Glutamatergic neuron (in vitro differentiated cells): ENCODE data around the gene BPGM. TPM values are rescaled to one million over a fixed set of nuclear protein-coding genes. Genes with fewer than 3 reads are reported as not detected.

Source experiments
- DNase-seq: peaks from one replicate; pipeline ENCODE4 v3.0.0; 2022
- H3K27ac Mint-ChIP-seq: one replicate; pipeline ENCODE4 v1.8.0; 2020; ENCODE audit warnings: mild to moderate bottlenecking, mixed read lengths, inconsistent platforms; ENCODE audit not compliant: unreplicated experiment
- H3K27me3 Mint-ChIP-seq: one replicate; pipeline ENCODE4 v1.8.0; 2020; ENCODE audit warnings: mild to moderate bottlenecking, moderate library complexity, mixed read lengths, inconsistent platforms; ENCODE audit not compliant: unreplicated experiment
- H3K36me3 Mint-ChIP-seq: one replicate; pipeline ENCODE4 v1.8.0; 2020; ENCODE audit warnings: mild to moderate bottlenecking, mixed read lengths, inconsistent platforms; ENCODE audit not compliant: unreplicated experiment
- H3K4me1 Mint-ChIP-seq: one replicate; pipeline ENCODE4 v1.8.0; 2020; ENCODE audit warnings: mild to moderate bottlenecking, low read depth, mixed read lengths, inconsistent platforms; ENCODE audit not compliant: unreplicated experiment
- H3K4me3 Mint-ChIP-seq: one replicate; pipeline ENCODE4 v1.8.0; 2020; ENCODE audit warnings: mild to moderate bottlenecking, mixed read lengths, inconsistent platforms; ENCODE audit not compliant: unreplicated experiment
- H3K9me3 Mint-ChIP-seq: one replicate; pipeline ENCODE4 v1.8.0; 2020; ENCODE audit warnings: mild to moderate bottlenecking, moderate library complexity, mixed read lengths, inconsistent platforms; ENCODE audit not compliant: unreplicated experiment
- total RNA-seq: library from RNA; stranded (reverse); fragmentation: NEBNext Ultra II Directional; extraction: Animal tissue kit (Norgen Biotek cat#: 25700); gene quantifications from one replicate; pipeline ENCODE4 v1.2.1, GENCODE V29; 2021; ENCODE audit not compliant: unreplicated experiment
- TF ChIP-seq, protein P1 (sequence below): fragments of 200-600 bp; sonication (generic); IDR thresholded peaks from one replicate; pipeline ENCODE4 v1.5.0; 2021; ENCODE audit not compliant: partially characterized antibody, unreplicated experiment

The BPGM gene
- total RNA-seq, 1 donor from 2014 or later, result 24.2 TPM

DNA sequence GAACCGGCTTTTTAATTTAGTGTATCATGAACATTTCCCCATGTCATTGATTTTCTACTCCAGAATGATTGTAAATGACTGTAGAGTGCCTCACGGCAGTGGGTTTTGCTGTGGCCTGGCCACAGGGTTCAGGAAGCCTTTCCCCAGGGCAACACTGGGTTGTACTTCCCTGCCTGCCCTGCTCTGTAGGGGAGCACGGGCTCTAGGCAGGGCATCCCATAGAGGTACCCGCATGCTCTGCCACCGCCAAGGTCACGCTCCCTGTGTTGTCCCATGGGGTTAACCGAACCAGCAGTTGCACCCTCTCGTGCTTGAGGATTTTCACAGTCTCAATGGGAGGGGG, 63.8 kb downstream of the BPGM start:
- TF ChIP-seq, protein P1, sequence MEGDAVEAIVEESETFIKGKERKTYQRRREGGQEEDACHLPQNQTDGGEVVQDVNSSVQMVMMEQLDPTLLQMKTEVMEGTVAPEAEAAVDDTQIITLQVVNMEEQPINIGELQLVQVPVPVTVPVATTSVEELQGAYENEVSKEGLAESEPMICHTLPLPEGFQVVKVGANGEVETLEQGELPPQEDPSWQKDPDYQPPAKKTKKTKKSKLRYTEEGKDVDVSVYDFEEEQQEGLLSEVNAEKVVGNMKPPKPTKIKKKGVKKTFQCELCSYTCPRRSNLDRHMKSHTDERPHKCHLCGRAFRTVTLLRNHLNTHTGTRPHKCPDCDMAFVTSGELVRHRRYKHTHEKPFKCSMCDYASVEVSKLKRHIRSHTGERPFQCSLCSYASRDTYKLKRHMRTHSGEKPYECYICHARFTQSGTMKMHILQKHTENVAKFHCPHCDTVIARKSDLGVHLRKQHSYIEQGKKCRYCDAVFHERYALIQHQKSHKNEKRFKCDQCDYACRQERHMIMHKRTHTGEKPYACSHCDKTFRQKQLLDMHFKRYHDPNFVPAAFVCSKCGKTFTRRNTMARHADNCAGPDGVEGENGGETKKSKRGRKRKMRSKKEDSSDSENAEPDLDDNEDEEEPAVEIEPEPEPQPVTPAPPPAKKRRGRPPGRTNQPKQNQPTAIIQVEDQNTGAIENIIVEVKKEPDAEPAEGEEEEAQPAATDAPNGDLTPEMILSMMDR, result no peak
- peaks cover 2% of the 10 kb centered on the region for H3K27me3 Mint-ChIP-seq
- no peaks in the 10 kb centered on the region for H3K36me3 Mint-ChIP-seq
- H3K4me1 Mint-ChIP-seq, result no peaks in the 10 kb centered on the region
- no peak overlapping the region for H3K4me3 Mint-ChIP-seq
- no peak overlapping the region for H3K27ac Mint-ChIP-seq
- DNase-seq, result no peak
- H3K9me3 Mint-ChIP-seq, result no peaks in the 10 kb centered on the region

DNA sequence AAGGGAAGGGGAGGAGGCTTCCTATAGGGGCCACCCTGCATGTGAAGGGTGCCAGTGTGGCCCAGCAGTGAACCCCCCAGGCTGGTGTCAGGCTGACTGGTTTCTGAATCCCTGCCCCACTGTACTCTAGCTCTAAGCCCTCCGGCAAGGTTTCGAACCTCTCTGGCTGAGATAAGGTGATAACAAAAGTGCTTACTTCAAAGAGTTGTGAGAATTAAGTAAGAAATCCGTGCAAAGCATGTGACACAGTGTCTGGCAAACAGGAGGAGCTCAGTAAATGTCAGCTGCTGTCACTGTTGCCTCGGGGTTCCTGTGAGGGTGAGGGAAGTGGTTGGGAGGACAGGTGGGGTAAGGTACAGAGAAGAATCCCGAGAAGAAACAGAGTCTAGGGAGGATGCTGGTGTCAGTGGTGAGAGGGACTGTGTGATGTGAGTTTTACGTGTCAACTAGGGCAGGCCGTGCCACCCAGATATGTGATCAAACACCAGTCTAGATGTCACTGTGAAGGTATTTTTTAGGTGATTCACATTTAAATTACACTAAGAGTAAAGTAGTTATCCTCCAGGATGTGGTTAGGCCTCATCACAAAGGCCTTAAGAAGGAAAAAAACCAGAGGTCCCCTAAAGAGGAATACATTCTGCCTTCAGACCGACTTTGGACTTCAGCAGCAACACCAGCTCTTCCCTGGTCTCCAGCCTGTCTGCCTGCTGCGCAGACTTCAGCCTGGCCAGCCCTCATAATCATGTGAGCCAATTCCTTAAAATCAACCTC, 64.4 kb downstream of the BPGM start:
- Mint-ChIP-seq H3K36me3 (no peaks in the 10 kb centered on the region), H3K27ac (no peak overlapping the region), H3K27me3 (peaks cover 2% of the 10 kb centered on the region), H3K9me3 (no peaks in the 10 kb centered on the region), H3K4me1 (no peaks in the 10 kb centered on the region), H3K4me3 (no peak overlapping the region)
- TF ChIP-seq, protein P1, result no peak
- DNase-seq, result no peak

DNA sequence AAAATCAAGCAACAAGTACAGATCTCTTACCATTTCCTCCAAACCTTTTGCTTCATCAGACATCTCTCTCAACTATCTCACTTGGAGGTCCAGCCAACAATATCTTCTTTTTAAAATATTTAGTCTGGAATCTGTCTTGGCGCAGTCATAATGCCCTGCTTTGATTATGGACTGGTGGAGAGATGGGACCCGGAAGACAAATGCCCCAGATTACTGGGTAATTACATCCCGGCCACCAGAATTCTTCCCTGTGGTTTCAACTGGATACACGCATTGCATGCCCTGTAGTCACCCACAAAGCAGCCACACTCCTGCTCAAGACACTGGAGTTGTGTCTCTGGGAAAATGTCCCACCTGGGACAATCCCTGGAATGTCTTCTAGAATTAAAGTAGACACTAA, 65.5 kb downstream of the BPGM start:
- Mint-ChIP-seq H3K4me3 (no peak overlapping the region), H3K27me3 (peaks cover 2% of the 10 kb centered on the region), H3K4me1 (no peaks in the 10 kb centered on the region), H3K9me3 (no peaks in the 10 kb centered on the region), H3K36me3 (no peaks in the 10 kb centered on the region), H3K27ac (no peak overlapping the region)
- DNase-seq, result no peak
- TF ChIP-seq, protein P1, result no peak

DNA sequence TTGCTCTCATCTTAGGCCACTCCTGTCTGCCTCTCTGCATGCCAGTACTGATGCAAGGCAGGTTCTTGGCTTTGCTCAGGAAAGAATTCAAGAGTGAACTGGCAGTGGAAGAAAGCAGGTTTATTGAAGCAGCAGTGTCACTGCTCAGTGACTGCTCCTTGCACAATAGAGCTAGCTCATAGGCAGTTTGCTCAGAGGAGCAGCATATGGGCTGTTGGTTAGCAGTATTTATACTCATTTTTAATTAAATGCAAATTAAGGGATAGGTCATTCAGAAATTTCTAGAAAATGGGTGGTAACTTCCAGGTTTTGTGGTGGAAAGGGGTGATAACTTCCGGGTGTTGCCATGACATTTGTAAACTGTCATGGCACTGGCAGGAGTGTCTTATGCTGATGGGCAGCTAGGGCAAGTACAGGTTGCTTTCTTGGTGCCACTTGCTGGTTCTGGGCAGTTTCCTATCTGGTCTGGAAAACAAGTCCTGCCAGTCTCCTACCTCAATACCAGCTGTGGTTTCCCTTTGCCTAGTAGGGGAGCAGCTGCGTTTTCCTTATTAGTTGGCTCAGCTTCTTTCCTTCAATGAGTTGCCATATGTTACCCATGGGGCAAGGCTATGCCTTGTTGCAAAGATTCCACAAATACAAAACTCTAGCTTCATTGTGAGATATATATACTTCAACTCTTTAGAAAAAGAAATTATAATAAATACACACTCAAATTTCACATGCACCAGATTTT, 68.0 kb downstream of the BPGM start:
- no peaks in the 10 kb centered on the region for H3K9me3 Mint-ChIP-seq
- H3K36me3 Mint-ChIP-seq, result no peaks in the 10 kb centered on the region
- H3K27ac Mint-ChIP-seq, result no peak overlapping the region
- H3K27me3 Mint-ChIP-seq, result peaks cover 2% of the 10 kb centered on the region
- DNase-seq, result no peak
- TF ChIP-seq, protein P1, result no peak
- no peaks in the 10 kb centered on the region for H3K4me1 Mint-ChIP-seq
- no peak overlapping the region for H3K4me3 Mint-ChIP-seq
